Measurements from ENCODE around the gene SRPK3. TPM values are rescaled to one million over a fixed set of nuclear protein-coding genes. Genes with fewer than 3 reads are reported as not detected.
"Not testable (repeated sequence)": the region's sequence is repeated elsewhere in the genome, so short reads cannot be mapped to it uniquely, and the experiment has no call there.

The SRPK3 gene
- total RNA-seq, 1 donor from 2014 or later: 54.7 TPM

DNA sequence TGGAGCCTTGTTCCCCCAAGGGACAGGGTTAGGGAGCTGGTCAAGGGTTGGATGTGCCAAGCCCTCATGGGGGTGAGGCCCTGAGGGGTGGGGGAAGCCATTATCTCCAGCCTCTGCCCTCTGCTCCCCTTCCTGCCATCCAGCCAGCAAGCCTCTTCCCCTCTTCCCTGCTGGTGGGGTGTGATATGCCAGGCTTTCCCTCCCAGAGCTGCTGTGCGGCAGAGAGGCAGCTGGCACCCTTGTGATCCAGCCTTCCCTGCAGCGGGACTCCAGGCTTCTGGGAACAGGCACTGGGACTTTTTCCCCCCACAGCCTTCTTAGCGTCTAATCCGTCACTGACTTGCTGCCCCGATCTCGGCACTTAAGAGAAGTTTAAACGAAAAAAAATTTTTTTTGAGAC is 19.9 kb downstream of the SRPK3 start:
- DNase-seq (ENCODE audit: low spot score): no peak
- intact Hi-C loops (cut with DNase I): no loop called here

DNA sequence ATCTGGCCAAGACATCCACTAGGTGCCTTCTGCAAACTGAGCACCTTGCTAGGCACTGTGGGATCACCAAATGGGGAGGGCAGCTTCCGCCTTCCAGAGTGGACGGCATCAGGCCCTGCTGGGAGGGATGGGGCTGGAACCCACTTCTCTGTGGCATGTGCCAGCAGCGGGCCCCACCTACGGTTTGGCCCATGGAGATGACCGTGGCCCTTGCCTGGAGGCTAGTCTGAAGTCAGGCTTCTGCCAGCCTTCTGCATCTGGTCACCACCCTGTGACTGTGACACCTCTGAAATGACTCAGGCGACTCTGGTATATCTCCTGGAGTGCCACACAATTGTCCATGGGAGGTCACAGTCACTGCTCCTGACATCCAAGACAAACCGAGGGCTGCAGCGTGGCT is 20.8 kb downstream of the SRPK3 start:
- intact Hi-C loops (cut with DNase I): no loop called here
- no peak for DNase-seq (ENCODE audit: low spot score)

- intact Hi-C loops (cut with DNase I): no loop called here
- DNase-seq (ENCODE audit: low spot score): no peak
Measured at GRCh38 chrX:153802513-153803045, 21.7 kb downstream of the SRPK3 start.

DNA sequence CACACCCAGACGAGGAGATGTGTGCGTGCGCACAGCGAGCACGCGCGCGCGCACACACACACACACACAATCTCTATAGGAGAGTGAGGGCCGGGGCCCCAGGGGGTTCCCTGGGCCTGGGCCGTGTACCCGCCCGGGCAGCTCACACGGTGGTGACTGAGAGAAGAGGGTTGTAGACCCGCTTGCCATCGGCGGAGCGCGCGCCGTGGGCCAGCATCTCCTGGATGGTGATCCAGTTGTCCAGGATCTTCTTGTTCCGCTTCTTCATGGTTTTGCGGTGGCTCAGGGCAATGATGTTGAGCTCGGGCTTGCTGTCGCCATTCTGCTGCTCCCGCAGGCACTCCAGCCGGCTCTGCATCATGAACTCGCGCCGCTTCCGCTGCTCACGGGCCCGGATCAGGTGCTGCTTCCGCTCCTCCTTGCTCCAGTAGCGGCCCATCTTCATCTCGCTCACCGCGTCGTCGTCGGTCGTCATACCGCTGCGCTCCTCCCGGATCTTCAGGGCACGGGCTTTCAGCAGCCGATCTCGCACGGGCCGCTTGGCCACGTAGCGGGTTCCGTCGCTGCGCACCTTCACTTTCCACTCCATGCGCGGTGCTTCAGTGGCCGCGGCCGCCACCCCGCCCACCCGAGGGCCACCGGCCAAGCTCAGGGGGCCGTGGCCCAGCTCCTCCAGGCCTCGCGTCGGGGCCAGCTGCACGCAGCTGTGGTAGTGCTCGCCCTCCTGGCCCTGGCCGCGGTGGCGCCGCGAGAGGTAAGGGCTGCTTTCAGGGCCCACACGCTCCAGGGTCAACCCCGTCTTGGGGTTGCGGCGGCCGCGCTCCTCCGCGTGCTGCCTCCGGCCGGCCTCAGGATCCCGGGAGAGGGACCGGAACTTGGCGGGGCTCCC is 22.6 kb downstream of the SRPK3 start:
- intact Hi-C loops (cut with DNase I): no loop called here
- DNase-seq (ENCODE audit: low spot score): no peak

GRCh38 chrX:153804100-153804595 is 23.3 kb downstream of the SRPK3 start:
- no peak for DNase-seq (ENCODE audit: low spot score)
- intact Hi-C loops (cut with DNase I): no loop called here

- intact Hi-C loops (cut with DNase I): no loop called here
- DNase-seq (ENCODE audit: low spot score): no peak
Measured at GRCh38 chrX:153804621-153805020, 23.8 kb downstream of the SRPK3 start.

GRCh38 chrX:153805436-153805835 is 24.6 kb downstream of the SRPK3 start:
- DNase-seq (ENCODE audit: low spot score): no peak
- intact Hi-C loops (cut with DNase I): no loop called here

- intact Hi-C loops (cut with DNase I): no loop called here
- no peak for DNase-seq (ENCODE audit: low spot score)
Measured at GRCh38 chrX:153806999-153807575, 26.2 kb downstream of the SRPK3 start.

- intact Hi-C loops (cut with DNase I): no loop called here
- no peak for DNase-seq (ENCODE audit: low spot score)
Measured at GRCh38 chrX:153807976-153808375, 27.1 kb downstream of the SRPK3 start.

DNA sequence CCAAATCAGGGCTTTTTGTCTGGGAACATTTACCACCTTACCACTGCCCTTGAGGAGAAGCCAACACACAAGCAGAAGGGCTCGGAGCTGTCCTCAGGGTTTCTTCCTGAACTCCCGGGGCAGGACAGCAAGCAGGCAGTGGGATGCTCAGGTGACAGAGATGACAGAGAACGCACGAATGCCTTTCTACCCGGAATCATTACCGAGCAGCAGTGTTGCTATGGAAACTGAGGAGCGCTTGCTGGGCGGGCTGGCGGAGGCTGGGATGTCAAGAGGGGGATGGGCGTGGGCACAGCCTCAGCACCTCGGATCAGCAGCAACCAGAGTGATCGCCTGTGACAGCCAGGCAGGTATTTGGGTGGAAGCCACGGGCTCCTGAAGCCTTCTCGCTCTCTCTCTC is 31.4 kb downstream of the SRPK3 start:
- intact Hi-C loops (cut with DNase I): no loop called here
- DNase-seq (ENCODE audit: low spot score): no peak

DNA sequence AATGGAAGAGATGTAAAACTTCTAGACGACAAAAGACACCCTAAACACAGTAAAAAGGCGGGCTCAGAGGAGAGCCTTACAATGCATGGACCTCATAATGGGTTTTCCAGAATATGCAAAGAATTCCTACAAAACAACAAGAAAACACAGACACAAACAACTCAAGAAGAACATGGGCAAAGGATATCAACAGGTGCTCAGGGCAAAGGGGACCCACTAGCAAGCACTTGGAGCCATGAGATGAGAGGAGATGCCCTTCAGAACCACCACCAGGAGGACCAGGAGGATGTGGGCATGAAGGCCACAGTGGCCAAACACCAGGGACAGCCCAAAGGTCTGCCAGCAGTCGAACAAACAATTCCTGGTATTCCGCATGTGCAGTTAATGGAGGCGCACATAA is 32.3 kb downstream of the SRPK3 start:
- intact Hi-C loops (cut with DNase I): no loop called here
- DNase-seq (ENCODE audit: low spot score): no peak

DNA sequence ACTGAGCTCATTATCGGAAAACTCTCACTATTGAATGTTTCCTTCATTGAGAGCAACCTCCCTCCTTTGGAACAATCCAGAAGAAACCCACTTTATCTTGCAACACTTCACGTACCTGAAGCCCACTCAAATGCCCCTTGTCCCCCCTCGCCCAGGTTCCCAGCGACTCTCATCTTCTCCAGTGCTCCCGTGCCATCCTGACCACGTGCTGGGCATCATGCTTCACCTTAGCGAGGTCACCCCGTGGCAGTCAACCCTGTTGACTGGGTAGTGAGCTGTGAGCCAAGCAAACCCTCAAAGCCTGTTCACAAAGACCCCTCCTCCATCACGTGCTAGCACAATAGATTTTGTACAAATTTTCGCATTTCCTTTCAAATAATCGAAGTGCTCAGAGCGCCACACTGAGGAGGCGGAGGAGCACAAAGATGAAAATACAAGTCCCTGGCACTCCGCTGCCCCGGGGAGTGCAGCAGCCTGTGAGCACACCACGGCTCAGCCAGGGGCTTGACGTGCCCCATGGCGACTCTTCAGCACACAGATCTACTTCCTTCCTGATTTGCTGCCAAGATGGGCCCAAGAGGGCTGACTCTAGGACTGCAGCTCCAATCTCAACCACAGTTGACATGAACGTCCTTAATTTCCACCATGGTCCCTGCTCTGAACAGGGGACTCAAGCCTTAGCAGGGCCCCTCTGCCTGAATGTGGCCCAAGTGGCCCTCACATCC is 33.9 kb downstream of the SRPK3 start:
- no peak for DNase-seq (ENCODE audit: low spot score)
- intact Hi-C loops (cut with DNase I): no loop called here

DNA sequence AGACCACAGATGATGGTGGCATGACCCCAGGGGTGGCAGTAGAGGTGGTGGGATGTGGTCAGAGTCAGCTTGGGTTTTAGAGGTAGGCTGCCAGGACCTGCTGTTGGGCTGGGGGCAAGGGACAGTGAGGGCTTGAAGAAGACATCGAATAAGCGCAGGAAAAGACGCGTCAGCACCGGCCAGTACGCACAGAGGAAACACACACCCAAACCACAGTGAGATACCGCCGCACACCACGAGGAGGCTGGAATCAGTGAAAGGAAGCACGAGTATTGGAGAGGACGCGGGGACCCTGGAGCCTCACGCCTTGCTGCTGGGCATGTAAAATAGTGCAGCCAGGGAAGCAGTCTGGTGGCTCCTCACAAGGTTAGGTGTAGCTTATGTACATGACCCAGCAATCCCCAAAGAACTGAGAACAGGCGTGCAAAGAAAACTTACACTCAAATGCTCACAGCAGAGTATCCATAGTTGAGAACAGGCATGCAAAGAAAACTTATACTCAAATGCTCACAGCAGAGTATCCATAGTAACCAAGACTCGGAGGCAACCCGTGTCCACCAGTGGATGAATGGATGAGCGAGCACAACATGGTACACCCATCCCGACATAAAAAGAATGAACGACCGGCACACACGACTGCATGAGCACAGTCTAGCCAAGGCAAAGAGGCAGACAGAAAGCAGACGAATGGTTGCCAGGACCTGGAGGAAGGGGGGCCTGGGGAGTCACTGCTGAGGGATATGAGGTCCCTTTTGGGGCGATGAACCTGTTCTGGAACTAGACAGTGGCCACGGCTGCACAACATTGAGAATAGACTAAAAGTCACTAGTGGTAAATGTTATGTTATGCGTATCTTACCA is 36.2 kb downstream of the SRPK3 start:
- DNase-seq (ENCODE audit: low spot score): no peak
- intact Hi-C loops (cut with DNase I): no loop called here

GRCh38 chrX:153818064-153818463 is 37.2 kb downstream of the SRPK3 start:
- intact Hi-C loops (cut with DNase I); DNase-seq (ENCODE audit: low spot score): not testable (repeated sequence)

GRCh38 chrX:153818571-153819383 is 37.9 kb downstream of the SRPK3 start:
- intact Hi-C loops (cut with DNase I): no loop called here
- DNase-seq (ENCODE audit: low spot score): no peak

DNA sequence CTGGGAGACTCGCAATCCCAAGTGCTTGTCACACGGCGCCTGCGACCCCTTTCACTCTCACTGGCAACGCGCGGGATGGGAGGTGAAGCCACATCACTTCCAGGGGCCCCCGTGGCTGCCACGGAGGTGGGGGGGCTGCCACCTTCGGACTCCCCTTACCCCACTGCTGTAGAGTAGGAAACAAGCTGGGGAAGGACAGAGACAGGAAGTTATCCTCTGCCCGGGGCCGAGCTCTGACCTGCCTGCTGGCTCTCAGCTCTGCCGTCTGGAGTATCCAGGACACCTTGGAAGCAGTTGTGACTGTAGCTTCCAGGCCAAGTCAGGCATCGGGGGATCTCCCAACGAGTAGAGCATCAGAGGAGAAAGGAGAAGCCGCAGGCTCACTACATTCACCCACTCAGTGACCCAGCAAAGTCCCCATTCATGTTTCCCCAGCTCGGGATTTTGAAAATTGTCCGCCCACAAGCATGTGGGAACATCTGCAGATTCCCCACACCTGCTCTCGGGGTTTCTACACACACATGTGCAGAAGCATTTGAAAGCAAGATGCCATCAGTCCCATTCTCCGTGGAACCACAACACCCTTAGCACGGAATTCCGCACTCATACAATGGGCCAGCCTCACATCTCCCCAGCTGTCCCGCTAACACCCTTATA is 38.7 kb downstream of the SRPK3 start:
- intact Hi-C loops (cut with DNase I): no loop called here
- DNase-seq (ENCODE audit: low spot score): no peak

DNA sequence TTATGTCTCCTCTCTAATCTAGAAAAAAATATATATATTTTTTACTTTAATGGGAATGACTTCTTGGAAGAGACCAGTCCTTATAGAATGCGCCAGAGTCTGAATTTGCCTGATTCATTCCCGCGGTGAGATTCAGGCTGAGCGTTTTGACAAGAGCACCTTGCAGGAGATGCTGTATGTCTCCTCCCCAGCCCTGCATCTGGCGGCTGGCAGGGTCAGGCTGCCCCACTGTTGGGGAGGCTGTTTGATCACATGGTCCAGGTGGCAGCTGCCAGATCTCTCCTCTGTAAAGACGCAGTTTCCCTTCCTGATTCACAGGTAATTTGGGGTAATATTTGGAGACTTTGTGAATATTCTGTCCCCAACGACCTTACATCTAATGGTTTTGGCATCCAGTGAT is 39.8 kb downstream of the SRPK3 start:
- DNase-seq (ENCODE audit: low spot score): no peak
- intact Hi-C loops (cut with DNase I): no loop called here

GRCh38 chrX:153821066-153821465 is 40.2 kb downstream of the SRPK3 start:
- no peak for DNase-seq (ENCODE audit: low spot score)
- intact Hi-C loops (cut with DNase I): no loop called here

All from cardiac septum (tissue), 1 donor.